Measurements from ENCODE around the gene ABCD3. TPM values are rescaled to one million over a fixed set of nuclear protein-coding genes. Genes with fewer than 3 reads are reported as not detected.

ABCD3 gene
- total and polyA plus RNA-seq, 2 of the 13 experiments (the other 11 are each of a cell fraction or from before 2014, with no cell fraction given), result 27.5 to 166 TPM

GRCh38 chr1:94490556-94490955, 72.4 kb downstream of the ABCD3 start (continued):
- TF ChIP-seq, protein P1, sequence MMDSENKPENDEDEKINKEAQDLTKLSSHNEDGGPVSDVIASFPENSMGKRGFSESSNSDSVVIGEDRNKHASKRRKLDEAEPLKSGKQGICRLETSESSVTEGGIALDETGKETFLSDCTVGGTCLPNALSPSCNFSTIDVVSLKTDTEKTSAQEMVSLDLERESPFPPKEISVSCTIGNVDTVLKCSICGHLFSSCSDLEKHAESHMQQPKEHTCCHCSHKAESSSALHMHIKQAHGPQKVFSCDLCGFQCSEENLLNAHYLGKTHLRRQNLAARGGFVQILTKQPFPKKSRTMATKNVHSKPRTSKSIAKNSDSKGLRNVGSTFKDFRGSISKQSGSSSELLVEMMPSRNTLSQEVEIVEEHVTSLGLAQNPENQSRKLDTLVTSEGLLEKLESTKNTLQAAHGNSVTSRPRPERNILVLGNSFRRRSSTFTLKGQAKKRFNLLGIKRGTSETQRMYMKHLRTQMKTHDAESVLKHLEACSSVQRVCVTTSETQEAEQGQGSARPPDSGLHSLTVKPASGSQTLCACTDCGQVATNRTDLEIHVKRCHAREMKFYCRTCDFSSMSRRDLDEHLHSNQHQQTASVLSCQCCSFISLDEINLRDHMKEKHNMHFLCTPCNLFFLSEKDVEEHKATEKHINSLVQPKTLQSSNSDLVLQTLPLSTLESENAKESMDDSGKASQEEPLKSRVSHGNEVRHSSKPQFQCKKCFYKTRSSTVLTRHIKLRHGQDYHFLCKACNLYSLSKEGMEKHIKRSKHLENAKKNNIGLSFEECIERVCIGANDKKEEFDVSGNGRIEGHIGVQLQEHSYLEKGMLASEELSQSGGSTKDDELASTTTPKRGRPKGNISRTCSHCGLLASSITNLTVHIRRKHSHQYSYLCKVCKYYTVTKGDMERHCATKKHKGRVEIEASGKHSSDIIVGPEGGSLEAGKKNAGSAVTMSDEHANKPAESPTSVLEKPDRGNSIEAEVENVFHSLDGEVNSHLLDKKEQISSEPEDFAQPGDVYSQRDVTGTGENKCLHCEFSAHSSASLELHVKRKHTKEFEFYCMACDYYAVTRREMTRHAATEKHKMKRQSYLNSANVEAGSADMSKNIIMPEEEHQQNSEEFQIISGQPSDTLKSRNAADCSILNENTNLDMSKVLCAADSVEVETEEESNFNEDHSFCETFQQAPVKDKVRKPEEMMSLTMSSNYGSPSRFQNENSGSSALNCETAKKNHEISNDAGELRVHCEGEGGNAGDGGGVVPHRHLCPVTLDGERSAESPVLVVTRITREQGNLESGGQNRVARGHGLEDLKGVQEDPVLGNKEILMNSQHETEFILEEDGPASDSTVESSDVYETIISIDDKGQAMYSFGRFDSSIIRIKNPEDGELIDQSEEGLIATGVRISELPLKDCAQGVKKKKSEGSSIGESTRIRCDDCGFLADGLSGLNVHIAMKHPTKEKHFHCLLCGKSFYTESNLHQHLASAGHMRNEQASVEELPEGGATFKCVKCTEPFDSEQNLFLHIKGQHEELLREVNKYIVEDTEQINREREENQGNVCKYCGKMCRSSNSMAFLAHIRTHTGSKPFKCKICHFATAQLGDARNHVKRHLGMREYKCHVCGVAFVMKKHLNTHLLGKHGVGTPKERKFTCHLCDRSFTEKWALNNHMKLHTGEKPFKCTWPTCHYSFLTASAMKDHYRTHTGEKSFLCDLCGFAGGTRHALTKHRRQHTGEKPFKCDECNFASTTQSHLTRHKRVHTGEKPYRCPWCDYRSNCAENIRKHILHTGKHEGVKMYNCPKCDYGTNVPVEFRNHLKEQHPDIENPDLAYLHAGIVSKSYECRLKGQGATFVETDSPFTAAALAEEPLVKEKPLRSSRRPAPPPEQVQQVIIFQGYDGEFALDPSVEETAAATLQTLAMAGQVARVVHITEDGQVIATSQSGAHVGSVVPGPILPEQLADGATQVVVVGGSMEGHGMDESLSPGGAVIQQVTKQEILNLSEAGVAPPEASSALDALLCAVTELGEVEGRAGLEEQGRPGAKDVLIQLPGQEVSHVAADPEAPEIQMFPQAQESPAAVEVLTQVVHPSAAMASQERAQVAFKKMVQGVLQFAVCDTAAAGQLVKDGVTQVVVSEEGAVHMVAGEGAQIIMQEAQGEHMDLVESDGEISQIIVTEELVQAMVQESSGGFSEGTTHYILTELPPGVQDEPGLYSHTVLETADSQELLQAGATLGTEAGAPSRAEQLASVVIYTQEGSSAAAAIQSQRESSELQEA (CRISPR knock-in tag; IDR thresholded peaks at IDR 0.05; ENCODE audit: not compliant biosample characterization), result no peak

GRCh38 chr1:94496076-94496755, 78.0 kb downstream of the ABCD3 start:
- Histone ChIP-seq H3K9me3 (ENCODE audit: low read length) (no peaks in the 10 kb centered on the region), H3K4me3 (replicated peaks in 1 of 3; ENCODE audit: insufficient read depth in 1 of 3, low read depth in 2 of 3, low read length in 3 of 3) (no peak overlapping the region), H3K4me1 (ENCODE audit: insufficient read depth, low read length) (no peaks in the 10 kb centered on the region), H3K27me3 (ENCODE audit: control insufficient read depth in 1 of 2, insufficient read depth in 2 of 2, low read length in 2 of 2) (no peaks in the 10 kb centered on the region), H3K9ac (ENCODE audit: insufficient read depth, low read depth, low read length) (no peak overlapping the region), H3K79me2 (ENCODE audit: insufficient read depth, low read length) (no peaks in the 10 kb centered on the region), H3K4me2 (ENCODE audit: low read depth, low read length) (no peak overlapping the region), H4K20me1 (ENCODE audit: insufficient read depth, low read length) (no peaks in the 10 kb centered on the region), H3K27ac (ENCODE audit: extremely low read length, insufficient read depth, low read length) (no peak overlapping the region), H2AFZ (ENCODE audit: low read length) (no peak overlapping the region), H3K36me3 (replicated peaks in 1 of 2; ENCODE audit: control insufficient read depth in 1 of 2, insufficient read depth in 2 of 2, low read length in 2 of 2) (peaks cover 6 to 60% of the 10 kb centered on the region in 2 experiments)
- POLR2A ChIA-PET, result no interaction called here
- intact Hi-C loops (cut with micrococcal nuclease; ENCODE audit: unreplicated experiment) (no loop called here), in situ Hi-C loops (cut with HindIII; ENCODE audit: extremely low pct_ligation_motif_present, low pct_unique_long_range_greater_than_20kb) (no loop called here)
- WGBS (ENCODE audit: low lambda C conversion rate), result 94% methylated on average over 2 of the region's 2 CpGs
- DNase-seq (ENCODE audit: low spot score) (no peak), FAIRE-seq (no peak), ATAC-seq (no peak)
- CTCF ChIA-PET (ENCODE audit: low intra/inter-chr PET ratio, low total read pairs), result no interaction called here
- TF ChIP-seq POLR2G (IDR thresholded peaks at IDR 0.05; ENCODE audit: low read depth, low read length) (no peak), LCORL (IDR thresholded peaks at IDR 0.05) (no peak), LCORL (CRISPR knock-in tag; IDR thresholded peaks at IDR 0.05) (no peak), TEAD3 (CRISPR knock-in tag; optimal IDR thresholded peaks at IDR 0.05; ENCODE audit: borderline replicate concordance) (no peak), ZNF574 (CRISPR knock-in tag; IDR thresholded peaks at IDR 0.05) (no peak)
- no TSS peak for BruUV-seq (replicated peaks)

All from HepG2 (cell line).